ENCODE measurements around the gene STIMATE. TPM values are rescaled to one million over a fixed set of nuclear protein-coding genes. Genes with fewer than 3 reads are reported as not detected.

Gene STIMATE
- total and polyA plus RNA-seq, 8 donors = 5.0 to 19.9 (median 13.6) TPM

- Histone ChIP-seq H3K27ac (no peak overlapping the region), H3K27me3 (no peaks in the 10 kb centered on the region), H3K4me1 (no peaks in the 10 kb centered on the region), H3K9me3 (no peaks in the 10 kb centered on the region), H3K4me3 (no peak overlapping the region), H3K36me3 (no peaks in the 10 kb centered on the region)
- FAIRE-seq (no peak), DNase-seq (no peak), ATAC-seq (no peak)
- TF ChIP-seq CTCF (IDR thresholded peaks at IDR 0.05) = no peak
- 74 to 80% methylated on average over 19 of the region's 19 CpGs for WGBS, 2 donors
- intact Hi-C loops (cut with DNase I) = no loop called here
These were observed 91.9 kb downstream of the STIMATE start for GRCh38 chr3:52805270-52806039.

- ATAC-seq = no peak
- no peak for TF ChIP-seq CTCF (IDR thresholded peaks at IDR 0.05)
These were observed 95.5 kb downstream of the STIMATE start for GRCh38 chr3:52801839-52802238.

GRCh38 chr3:52800079-52800478 is 97.3 kb downstream of the STIMATE start:
- Histone ChIP-seq H3K27ac (no peak overlapping the region), H3K4me3 (no peak overlapping the region), H3K4me1 (peaks cover 0 to 3% (median 0%) of the 10 kb centered on the region in 3 donors), H3K36me3 (no peaks in the 10 kb centered on the region), H3K9me3 (no peaks in the 10 kb centered on the region), H3K27me3 (no peaks in the 10 kb centered on the region)
- FAIRE-seq = no peak
- TF ChIP-seq CTCF (IDR thresholded peaks at IDR 0.05) = no peak
- ATAC-seq = no peak
- no peak for DNase-seq
- 70 to 81% methylated on average over 7 of the region's 7 CpGs for WGBS, 2 donors
- intact Hi-C loops (cut with DNase I) = no loop called here

More at GRCh38 chr3:52801839-52802238, 95.5 kb downstream of the STIMATE start:
- no peak for FAIRE-seq
- H3K4me3 ChIP-seq = no peak overlapping the region
- H3K27me3 ChIP-seq = no peaks in the 10 kb centered on the region
- WGBS, 2 donors = 50 to 58% methylated on average over 5 of the region's 5 CpGs
- intact Hi-C loops (cut with DNase I) = no loop called here
- DNase-seq = no peak
- no peak overlapping the region for H3K27ac ChIP-seq
- no peaks in the 10 kb centered on the region for H3K9me3 ChIP-seq
- H3K4me1 ChIP-seq = no peaks in the 10 kb centered on the region
- no peaks in the 10 kb centered on the region for H3K36me3 ChIP-seq

GRCh38 chr3:52798978-52799476 is 98.3 kb downstream of the STIMATE start:
- H3K36me3 ChIP-seq = no peaks in the 10 kb centered on the region
- peak in 3 of 4 donors; percentile 16 to 36 (median 33) for TF ChIP-seq CTCF (IDR thresholded peaks at IDR 0.05)
- DNase-seq (peak in 1 of 6 donors; percentile 41), ATAC-seq (peak in 3 of 4 donors; percentile 69 to 72 (median 69)), FAIRE-seq (no peak)
- no peaks in the 10 kb centered on the region for H3K9me3 ChIP-seq
- no peaks in the 10 kb centered on the region for H3K27me3 ChIP-seq
- H3K27ac ChIP-seq = no peak overlapping the region
- no peak overlapping the region for H3K4me3 ChIP-seq
- H3K4me1 ChIP-seq = peaks cover 0 to 3% (median 0%) of the 10 kb centered on the region in 3 donors
- intact Hi-C loops (cut with DNase I) = no loop called here
- 54% methylated on average over 14 of the region's 14 CpGs for WGBS, 2 donors
